ENCODE measurements around the gene IFRD1.
"Not testable (repeated sequence)": the region's sequence is repeated elsewhere in the genome, so short reads cannot be mapped to it uniquely, and the experiment has no call there.

Gene IFRD1

GRCh38 chr7:112516418-112516817 is 66.2 kb downstream of the IFRD1 start:
- DNase-seq (ENCODE audit: low read depth) = not testable (repeated sequence)

DNA sequence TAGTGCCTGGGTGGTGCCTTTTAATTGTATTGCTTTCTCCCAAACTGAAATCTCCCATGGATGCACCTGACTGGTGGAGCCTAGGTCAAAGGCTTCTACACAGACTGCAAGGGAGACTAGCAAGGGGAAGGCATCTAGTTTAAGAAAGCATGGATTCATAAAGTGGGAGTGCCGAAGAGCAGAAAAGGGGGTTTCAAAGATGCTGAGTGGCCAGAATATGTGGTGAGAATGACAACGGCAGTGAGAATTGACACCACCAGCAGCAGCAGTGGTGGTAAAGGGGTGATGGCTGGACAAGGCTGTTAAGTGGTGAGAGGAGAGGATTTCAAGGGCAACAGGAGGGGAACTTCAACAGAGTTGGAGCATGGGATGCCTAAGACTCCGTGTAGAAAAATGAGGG is 67.2 kb downstream of the IFRD1 start:
- DNase-seq (ENCODE audit: low read depth) = no peak

GRCh38 chr7:112520787-112521186 is 70.5 kb downstream of the IFRD1 start:
- DNase-seq (ENCODE audit: low read depth) = no peak

DNA sequence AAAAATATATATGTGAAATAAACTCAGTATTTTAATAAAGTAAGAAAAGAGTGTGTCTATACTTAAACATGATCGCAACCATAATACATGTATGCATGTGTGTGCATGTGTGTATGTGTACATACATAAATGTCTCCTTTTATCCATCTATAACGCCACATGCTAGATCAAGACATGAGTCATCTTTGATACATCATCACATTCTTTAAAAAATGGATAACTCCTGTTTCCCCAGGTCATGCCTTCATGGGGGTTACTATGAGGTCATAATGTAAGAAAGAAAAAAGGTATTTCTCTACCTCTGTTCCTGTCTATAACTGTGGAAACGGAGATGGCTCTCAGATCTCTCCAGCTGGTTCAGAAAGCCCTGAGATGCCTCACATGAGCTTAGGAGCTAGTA is 71.7 kb downstream of the IFRD1 start:
- no peak for DNase-seq (ENCODE audit: low read depth)

DNA sequence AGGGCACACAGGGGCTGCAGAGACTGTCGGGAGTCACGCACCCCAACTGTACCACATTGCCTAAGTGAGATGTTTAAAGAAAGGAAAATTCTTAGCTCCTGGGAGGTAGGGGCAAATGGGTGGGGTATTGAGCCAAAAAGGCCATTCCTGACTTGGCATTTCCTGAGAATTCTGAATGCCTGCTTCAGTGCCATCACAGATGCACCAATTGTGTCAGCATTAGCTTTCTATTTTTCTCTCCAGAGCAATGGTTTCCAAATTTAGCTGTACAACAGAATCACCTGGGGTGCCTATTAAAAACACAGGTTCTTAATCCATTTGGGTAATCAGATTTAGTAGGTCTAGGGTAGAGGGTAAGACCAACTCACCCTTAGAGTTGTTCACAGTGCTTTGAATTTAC is 73.6 kb downstream of the IFRD1 start:
- no peak for DNase-seq (ENCODE audit: low read depth)

Measured in iris pigment epithelial cell (primary cell).